Peyer's patch (tissue), 4 donors: ENCODE data around the gene ZNF578. TPM values are rescaled to one million over a fixed set of nuclear protein-coding genes. Genes with fewer than 3 reads are reported as not detected.
"Not testable (repeated sequence)": the region's sequence is repeated elsewhere in the genome, so short reads cannot be mapped to it uniquely, and the experiment has no call there.

Experiments used
- DNase-seq, 3 donors: peaks; one replicate each; pipeline ENCODE4 v3.0.0-alpha.2; 2017 to 2019
- H3K27ac ChIP-seq, 4 donors: fragments of 200-600 bp; sonication (generic); one replicate each; pipeline ENCODE4 v1.5.1; 2016 to 2019
- H3K27me3 ChIP-seq, 2 donors: fragments of 200-600 bp; sonication (generic); one replicate each; pipeline ENCODE4 v1.5.1; 2019
- H3K36me3 ChIP-seq, 3 donors: fragments of 200-600 bp; sonication (generic); one replicate each; pipeline ENCODE4 v1.5.1; 2016 to 2019
- H3K4me1 ChIP-seq, 4 donors: fragments of 200-600 bp; sonication (generic); one replicate each; pipeline ENCODE4 v1.5.1; 2016 to 2019
- H3K4me3 ChIP-seq, 4 donors: fragments of 200-600 bp; sonication (generic); 1 replicate in 3 of 4; 2 replicates in 1 of 4; pipeline ENCODE4 v1.5.1; 2016 to 2019; ENCODE audit warnings: mild to moderate bottlenecking in 1 of 4
- H3K9me3 ChIP-seq, 4 donors: fragments of 200-600 bp; sonication (generic); one replicate each; pipeline ENCODE4 v1.5.1; 2016 to 2019; ENCODE audit warnings: mild to moderate bottlenecking in 1 of 4
- CTCF ChIP-seq, 6 experiments: fragments of 450-650 bp in 4 of 6; fragments of 200-600 bp in 2 of 6; sonication (generic) in 1 of 6; IDR thresholded peaks; one replicate each; pipeline ENCODE4 v1.5.1; 2017 to 2019; ENCODE audit warnings: antibody characterized with exemption in 6 of 6, mild to moderate bottlenecking in 3 of 6, moderate library complexity in 1 of 6
- POLR2A ChIP-seq, 2 donors: fragments of 450-650 bp; IDR thresholded peaks; one replicate each; pipeline ENCODE4 v1.5.1; 2017; ENCODE audit warnings: antibody characterized with exemption in 2 of 2, mild to moderate bottlenecking in 2 of 2, moderate library complexity in 2 of 2
- total RNA-seq, 4 donors: library from RNA; depleted of rRNA; stranded (reverse); fragments of >200 nt; gene quantifications; one replicate each; pipeline ENCODE4 v1.1.0, GENCODE V29; 2016

Gene ZNF578
- total RNA-seq, 4 donors from 2014 or later: 0.40 to 0.53 TPM; not detected in 2

- H3K4me1 ChIP-seq: no peaks in the 10 kb centered on the region
- peaks cover 0 to 19% (median 0%) of the 10 kb centered on the region in 4 donors for H3K9me3 ChIP-seq
- peaks cover 0 to 9% (median 0%) of the 10 kb centered on the region in 3 donors for H3K36me3 ChIP-seq
- no peak for TF ChIP-seq CTCF (IDR thresholded peaks at IDR 0.05)
- no peak for TF ChIP-seq POLR2A (IDR thresholded peaks at IDR 0.05)
- H3K27me3 ChIP-seq: no peaks in the 10 kb centered on the region
- DNase-seq: no peak
- no peak overlapping the region for H3K27ac ChIP-seq
- no peak overlapping the region for H3K4me3 ChIP-seq
These were observed 53.9 kb downstream of the ZNF578 start for GRCh38 chr19:52507266-52507665.

GRCh38 chr19:52516191-52516590 is 62.8 kb downstream of the ZNF578 start:
- no peaks in the 10 kb centered on the region for H3K4me1 ChIP-seq
- H3K27me3 ChIP-seq: no peaks in the 10 kb centered on the region
- TF ChIP-seq POLR2A (IDR thresholded peaks at IDR 0.05) (no peak), CTCF (IDR thresholded peaks at IDR 0.05) (no peak)
- no peak overlapping the region for H3K4me3 ChIP-seq
- no peak overlapping the region for H3K27ac ChIP-seq
- H3K36me3 ChIP-seq: no peaks in the 10 kb centered on the region
- no peak for DNase-seq
- H3K9me3 ChIP-seq: peaks cover 0 to 14% (median 0%) of the 10 kb centered on the region in 4 donors

GRCh38 chr19:52518646-52519045 is 65.3 kb downstream of the ZNF578 start:
- DNase-seq: no peak
- no peak overlapping the region for H3K27ac ChIP-seq
- no peaks in the 10 kb centered on the region for H3K27me3 ChIP-seq
- H3K36me3 ChIP-seq: no peaks in the 10 kb centered on the region
- H3K4me1 ChIP-seq: no peaks in the 10 kb centered on the region
- no peak overlapping the region for H3K4me3 ChIP-seq
- TF ChIP-seq CTCF (IDR thresholded peaks at IDR 0.05) (no peak), POLR2A (IDR thresholded peaks at IDR 0.05) (no peak)
- peaks cover 0 to 16% (median 0%) of the 10 kb centered on the region in 4 donors for H3K9me3 ChIP-seq

GRCh38 chr19:52519175-52519574 is 65.8 kb downstream of the ZNF578 start:
- H3K27ac ChIP-seq, H3K36me3 ChIP-seq, DNase-seq, H3K4me1 ChIP-seq, H3K27me3 ChIP-seq, H3K4me3 ChIP-seq: not testable (repeated sequence)
- H3K9me3 ChIP-seq: peaks cover 0 to 16% (median 0%) of the 10 kb centered on the region in 4 donors

GRCh38 chr19:52520013-52520412 is 66.7 kb downstream of the ZNF578 start:
- Histone ChIP-seq H3K27ac (no peak overlapping the region), H3K27me3 (no peaks in the 10 kb centered on the region), H3K9me3 (peaks cover 0 to 16% (median 0%) of the 10 kb centered on the region in 4 donors), H3K4me3 (no peak overlapping the region), H3K4me1 (no peaks in the 10 kb centered on the region), H3K36me3 (no peaks in the 10 kb centered on the region)
- TF ChIP-seq CTCF (IDR thresholded peaks at IDR 0.05) (no peak), POLR2A (IDR thresholded peaks at IDR 0.05) (no peak)
- no peak for DNase-seq

GRCh38 chr19:52522551-52522950 is 69.2 kb downstream of the ZNF578 start:
- Histone ChIP-seq H3K4me1 (peaks cover 0 to 6% (median 0%) of the 10 kb centered on the region in 4 donors), H3K27me3 (no peaks in the 10 kb centered on the region), H3K4me3 (no peak overlapping the region), H3K9me3 (peaks cover 0 to 17% (median 0%) of the 10 kb centered on the region in 4 donors), H3K36me3 (no peaks in the 10 kb centered on the region), H3K27ac (no peak overlapping the region)
- no peak for DNase-seq
- TF ChIP-seq POLR2A (IDR thresholded peaks at IDR 0.05): no peak
- TF ChIP-seq CTCF (IDR thresholded peaks at IDR 0.05): no peak
